SK-N-MC (cell line): ENCODE measurements around the gene MINDY4.

Source experiments
- EZH2 ChIP-seq: fragments of 200-600 bp; sonication (generic); IDR thresholded peaks from one replicate; pipeline ENCODE4 v1.6.1; 2017; ENCODE audit warnings: antibody characterized with exemption
- FOXP2 ChIP-seq: optimal IDR thresholded peaks from 2 replicates; pipeline ENCODE3; 2011; ENCODE audit warnings: mild to moderate bottlenecking, moderate library complexity; ENCODE audit not compliant: insufficient read depth; ENCODE audit errors: extremely low read length, control extremely low read depth
- POLR2AphosphoS5 ChIP-seq: IDR thresholded peaks from 2 replicates; pipeline ENCODE4 v1.6.1; 2012; ENCODE audit warnings: mild to moderate bottlenecking, low read depth, low read length, borderline replicate concordance

DNA sequence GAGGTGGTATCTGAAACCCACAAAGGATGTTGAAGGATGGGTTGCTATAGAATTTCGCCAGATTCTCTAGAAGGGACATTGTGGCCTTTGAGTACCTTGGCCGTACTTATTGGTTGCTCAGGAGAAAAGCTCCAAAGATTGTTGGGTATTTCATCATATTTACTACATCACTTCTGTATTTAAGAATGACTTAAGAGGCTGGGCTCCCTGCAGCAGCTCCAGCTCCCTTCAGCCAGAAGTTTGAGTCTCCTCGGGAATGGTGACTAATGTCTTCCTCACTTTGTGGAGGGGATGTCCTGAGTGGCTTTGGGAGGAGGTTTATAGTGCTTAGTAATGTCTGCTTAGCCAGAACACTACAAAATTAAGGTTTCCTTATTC is 18.1 kb downstream of the MINDY4 start:
- TF ChIP-seq EZH2 (no peak), POLR2AphosphoS5 (no peak), FOXP2 (no peak)
